ENCODE data around the gene LDLRAP1.

LDLRAP1 gene

GRCh38 chr1:25569597-25570396 is 26.4 kb downstream of the LDLRAP1 start:
- Histone ChIP-seq H3K36me3 (ENCODE audit: insufficient read depth, low read length) (no peaks in the 10 kb centered on the region), H2AFZ (ENCODE audit: low read length, unreplicated experiment) (no peak overlapping the region), H3K27me3 (ENCODE audit: insufficient read depth, low read length) (no peaks in the 10 kb centered on the region), H3K79me2 (ENCODE audit: control insufficient read depth, insufficient read depth, low read length, unreplicated experiment) (no peaks in the 10 kb centered on the region), H3K4me3 (ENCODE audit: low read depth, low read length) (no peak overlapping the region), H3K27ac (ENCODE audit: low read depth, low read length) (no peak overlapping the region), H3K4me1 (ENCODE audit: control insufficient read depth, insufficient read depth, low read length, unreplicated experiment) (peaks cover 23% of the 10 kb centered on the region)

- Histone ChIP-seq H3K79me2 (ENCODE audit: control insufficient read depth, insufficient read depth, low read length, unreplicated experiment) (no peaks in the 10 kb centered on the region), H3K36me3 (ENCODE audit: insufficient read depth, low read length) (no peaks in the 10 kb centered on the region), H3K4me3 (ENCODE audit: low read depth, low read length) (no peak overlapping the region), H2AFZ (ENCODE audit: low read length, unreplicated experiment) (no peak overlapping the region), H3K4me1 (ENCODE audit: control insufficient read depth, insufficient read depth, low read length, unreplicated experiment) (peaks cover 23% of the 10 kb centered on the region), H3K27me3 (ENCODE audit: insufficient read depth, low read length) (no peaks in the 10 kb centered on the region), H3K27ac (ENCODE audit: low read depth, low read length) (no peak overlapping the region)
Measured at GRCh38 chr1:25570798-25571521, 27.6 kb downstream of the LDLRAP1 start.

GRCh38 chr1:25571522-25571970 is 28.1 kb downstream of the LDLRAP1 start:
- Histone ChIP-seq H3K4me3 (ENCODE audit: low read depth, low read length) (no peak overlapping the region), H3K79me2 (ENCODE audit: control insufficient read depth, insufficient read depth, low read length, unreplicated experiment) (no peaks in the 10 kb centered on the region), H3K4me1 (ENCODE audit: control insufficient read depth, insufficient read depth, low read length, unreplicated experiment) (peaks cover 23% of the 10 kb centered on the region)

GRCh38 chr1:25572107-25572506 is 28.7 kb downstream of the LDLRAP1 start:
- Histone ChIP-seq H3K36me3 (ENCODE audit: insufficient read depth, low read length) (no peaks in the 10 kb centered on the region), H3K4me3 (ENCODE audit: low read depth, low read length) (no peak overlapping the region), H3K27me3 (ENCODE audit: insufficient read depth, low read length) (no peaks in the 10 kb centered on the region)

More at GRCh38 chr1:25571522-25571970, 28.1 kb downstream of the LDLRAP1 start:
- Histone ChIP-seq H2AFZ (ENCODE audit: low read length, unreplicated experiment) (no peak overlapping the region), H3K27me3 (ENCODE audit: insufficient read depth, low read length) (no peaks in the 10 kb centered on the region), H3K36me3 (ENCODE audit: insufficient read depth, low read length) (no peaks in the 10 kb centered on the region), H3K27ac (ENCODE audit: low read depth, low read length) (no peak overlapping the region)

GRCh38 chr1:25572708-25573590 is 29.5 kb downstream of the LDLRAP1 start:
- Histone ChIP-seq H2AFZ (ENCODE audit: low read length, unreplicated experiment) (no peak overlapping the region), H3K79me2 (ENCODE audit: control insufficient read depth, insufficient read depth, low read length, unreplicated experiment) (no peaks in the 10 kb centered on the region), H3K27ac (ENCODE audit: low read depth, low read length) (no peak overlapping the region), H3K36me3 (ENCODE audit: insufficient read depth, low read length) (no peaks in the 10 kb centered on the region), H3K4me1 (ENCODE audit: control insufficient read depth, insufficient read depth, low read length, unreplicated experiment) (peaks cover 19% of the 10 kb centered on the region), H3K27me3 (ENCODE audit: insufficient read depth, low read length) (no peaks in the 10 kb centered on the region), H3K4me3 (ENCODE audit: low read depth, low read length) (no peak overlapping the region)

More at GRCh38 chr1:25572107-25572506, 28.7 kb downstream of the LDLRAP1 start:
- H2AFZ ChIP-seq (ENCODE audit: low read length, unreplicated experiment), result no peak overlapping the region
- H3K79me2 ChIP-seq (ENCODE audit: control insufficient read depth, insufficient read depth, low read length, unreplicated experiment), result no peaks in the 10 kb centered on the region
- peaks cover 23% of the 10 kb centered on the region for H3K4me1 ChIP-seq (ENCODE audit: control insufficient read depth, insufficient read depth, low read length, unreplicated experiment)
- H3K27ac ChIP-seq (ENCODE audit: low read depth, low read length), result no peak overlapping the region

- Histone ChIP-seq H3K79me2 (ENCODE audit: control insufficient read depth, insufficient read depth, low read length, unreplicated experiment) (no peaks in the 10 kb centered on the region), H3K4me1 (ENCODE audit: control insufficient read depth, insufficient read depth, low read length, unreplicated experiment) (peaks cover 13% of the 10 kb centered on the region), H3K4me3 (ENCODE audit: low read depth, low read length) (no peak overlapping the region), H3K36me3 (ENCODE audit: insufficient read depth, low read length) (no peaks in the 10 kb centered on the region), H2AFZ (ENCODE audit: low read length, unreplicated experiment) (no peak overlapping the region), H3K27me3 (ENCODE audit: insufficient read depth, low read length) (no peaks in the 10 kb centered on the region), H3K27ac (ENCODE audit: low read depth, low read length) (no peak overlapping the region)
Measured at GRCh38 chr1:25573591-25573930, 30.2 kb downstream of the LDLRAP1 start.

GRCh38 chr1:25573961-25574360 is 30.6 kb downstream of the LDLRAP1 start:
- H3K27me3 ChIP-seq (ENCODE audit: insufficient read depth, low read length), result no peaks in the 10 kb centered on the region
- no peak overlapping the region for H3K27ac ChIP-seq (ENCODE audit: low read depth, low read length)
- no peaks in the 10 kb centered on the region for H3K79me2 ChIP-seq (ENCODE audit: control insufficient read depth, insufficient read depth, low read length, unreplicated experiment)
- H3K4me1 ChIP-seq (ENCODE audit: control insufficient read depth, insufficient read depth, low read length, unreplicated experiment), result peaks cover 9% of the 10 kb centered on the region
- H3K4me3 ChIP-seq (ENCODE audit: low read depth, low read length), result no peak overlapping the region
- H2AFZ ChIP-seq (ENCODE audit: low read length, unreplicated experiment), result no peak overlapping the region
- H3K36me3 ChIP-seq (ENCODE audit: insufficient read depth, low read length), result no peaks in the 10 kb centered on the region

GRCh38 chr1:25575191-25575590 is 31.8 kb downstream of the LDLRAP1 start:
- Histone ChIP-seq H3K4me3 (ENCODE audit: low read depth, low read length) (no peak overlapping the region), H3K4me1 (ENCODE audit: control insufficient read depth, insufficient read depth, low read length, unreplicated experiment) (no peaks in the 10 kb centered on the region), H3K36me3 (ENCODE audit: insufficient read depth, low read length) (no peaks in the 10 kb centered on the region), H3K27ac (ENCODE audit: low read depth, low read length) (no peak overlapping the region), H3K79me2 (ENCODE audit: control insufficient read depth, insufficient read depth, low read length, unreplicated experiment) (no peaks in the 10 kb centered on the region), H3K27me3 (ENCODE audit: insufficient read depth, low read length) (no peaks in the 10 kb centered on the region), H2AFZ (ENCODE audit: low read length, unreplicated experiment) (no peak overlapping the region)

- Histone ChIP-seq H2AFZ (ENCODE audit: low read length, unreplicated experiment) (no peak overlapping the region), H3K36me3 (ENCODE audit: insufficient read depth, low read length) (no peaks in the 10 kb centered on the region), H3K27me3 (ENCODE audit: insufficient read depth, low read length) (no peaks in the 10 kb centered on the region), H3K4me3 (ENCODE audit: low read depth, low read length) (no peak overlapping the region), H3K4me1 (ENCODE audit: control insufficient read depth, insufficient read depth, low read length, unreplicated experiment) (no peaks in the 10 kb centered on the region), H3K27ac (ENCODE audit: low read depth, low read length) (no peak overlapping the region), H3K79me2 (ENCODE audit: control insufficient read depth, insufficient read depth, low read length, unreplicated experiment) (no peaks in the 10 kb centered on the region)
Measured at GRCh38 chr1:25576459-25577133, 33.2 kb downstream of the LDLRAP1 start.

Measured in ACC112 (cell line).